ENCODE results near the gene PTPRD.

The PTPRD gene

DNA sequence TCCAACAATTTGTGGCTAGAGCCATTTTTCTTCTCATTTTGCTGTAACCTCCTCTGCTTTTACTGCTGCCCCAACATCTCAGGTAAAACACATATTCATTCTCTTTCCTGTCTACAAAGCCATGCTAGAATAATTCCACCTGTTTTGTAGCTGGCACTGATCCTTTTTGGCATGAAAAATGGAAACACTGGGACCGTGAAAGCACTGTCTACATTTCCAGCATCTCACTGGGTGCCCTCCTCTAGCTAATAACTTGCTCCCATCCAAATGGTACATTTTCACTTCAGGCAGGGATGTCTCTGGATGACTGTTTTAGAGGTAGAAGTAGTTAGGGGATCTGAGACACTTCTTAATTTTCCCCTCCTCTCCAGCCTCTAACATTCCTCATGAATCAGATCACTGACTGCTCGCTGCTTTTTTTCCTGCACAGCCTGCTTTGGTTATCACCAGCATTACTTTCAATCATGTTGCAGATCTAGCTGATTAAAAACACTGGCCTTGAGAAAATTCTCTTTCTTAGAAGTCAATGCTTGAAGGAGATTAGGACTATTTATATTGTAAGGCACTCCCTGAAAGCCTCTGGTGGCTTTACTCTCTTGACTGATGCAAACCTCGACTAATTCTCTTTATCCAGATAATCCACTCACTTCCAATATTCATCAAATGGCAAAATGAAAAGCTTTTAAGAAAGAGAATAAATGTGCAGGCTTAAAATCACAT is 1500.6 kb downstream of the PTPRD start:
- TF ChIP-seq, protein P1, sequence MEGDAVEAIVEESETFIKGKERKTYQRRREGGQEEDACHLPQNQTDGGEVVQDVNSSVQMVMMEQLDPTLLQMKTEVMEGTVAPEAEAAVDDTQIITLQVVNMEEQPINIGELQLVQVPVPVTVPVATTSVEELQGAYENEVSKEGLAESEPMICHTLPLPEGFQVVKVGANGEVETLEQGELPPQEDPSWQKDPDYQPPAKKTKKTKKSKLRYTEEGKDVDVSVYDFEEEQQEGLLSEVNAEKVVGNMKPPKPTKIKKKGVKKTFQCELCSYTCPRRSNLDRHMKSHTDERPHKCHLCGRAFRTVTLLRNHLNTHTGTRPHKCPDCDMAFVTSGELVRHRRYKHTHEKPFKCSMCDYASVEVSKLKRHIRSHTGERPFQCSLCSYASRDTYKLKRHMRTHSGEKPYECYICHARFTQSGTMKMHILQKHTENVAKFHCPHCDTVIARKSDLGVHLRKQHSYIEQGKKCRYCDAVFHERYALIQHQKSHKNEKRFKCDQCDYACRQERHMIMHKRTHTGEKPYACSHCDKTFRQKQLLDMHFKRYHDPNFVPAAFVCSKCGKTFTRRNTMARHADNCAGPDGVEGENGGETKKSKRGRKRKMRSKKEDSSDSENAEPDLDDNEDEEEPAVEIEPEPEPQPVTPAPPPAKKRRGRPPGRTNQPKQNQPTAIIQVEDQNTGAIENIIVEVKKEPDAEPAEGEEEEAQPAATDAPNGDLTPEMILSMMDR (conservative IDR thresholded peaks at IDR 0.05; ENCODE audit: low read length) = no peak
- no peak for TF ChIP-seq EZH2phosphoT487 (IDR thresholded peaks at IDR 0.05; ENCODE audit: borderline replicate concordance)
- no peaks in the 10 kb centered on the region for H3K4me1 ChIP-seq (ENCODE audit: insufficient read depth, low read length, poor library complexity, severe bottlenecking)
- H3F3A ChIP-seq (ENCODE audit: low read depth) = no peaks in the 10 kb centered on the region
- H3K79me2 ChIP-seq (ENCODE audit: insufficient read depth, low read length) = no peaks in the 10 kb centered on the region
- no peaks in the 10 kb centered on the region for H3K9me2 ChIP-seq (replicated peaks; ENCODE audit: low read depth, low read length)
- H3K36me3 ChIP-seq (ENCODE audit: insufficient read depth, low read length) = no peaks in the 10 kb centered on the region
- H3K4me3 ChIP-seq (ENCODE audit: low read length, poor library complexity, severe bottlenecking) = no peak overlapping the region
- no peak overlapping the region for H3K9ac ChIP-seq (ENCODE audit: low read depth, low read length, poor library complexity, severe bottlenecking)
- H3K9me3 ChIP-seq (ENCODE audit: insufficient read depth, low read depth, low read length) = no peaks in the 10 kb centered on the region
- H4K20me1 ChIP-seq (ENCODE audit: insufficient read depth, low read length, poor library complexity, severe bottlenecking) = no peaks in the 10 kb centered on the region
- H3K27me3 ChIP-seq (ENCODE audit: insufficient read depth, low read length, poor library complexity, severe bottlenecking) = no peaks in the 10 kb centered on the region
- H3K4me2 ChIP-seq (ENCODE audit: low read depth, low read length, poor library complexity, severe bottlenecking) = no peak overlapping the region
- no peak overlapping the region for H2AFZ ChIP-seq (ENCODE audit: low read length)

DNA sequence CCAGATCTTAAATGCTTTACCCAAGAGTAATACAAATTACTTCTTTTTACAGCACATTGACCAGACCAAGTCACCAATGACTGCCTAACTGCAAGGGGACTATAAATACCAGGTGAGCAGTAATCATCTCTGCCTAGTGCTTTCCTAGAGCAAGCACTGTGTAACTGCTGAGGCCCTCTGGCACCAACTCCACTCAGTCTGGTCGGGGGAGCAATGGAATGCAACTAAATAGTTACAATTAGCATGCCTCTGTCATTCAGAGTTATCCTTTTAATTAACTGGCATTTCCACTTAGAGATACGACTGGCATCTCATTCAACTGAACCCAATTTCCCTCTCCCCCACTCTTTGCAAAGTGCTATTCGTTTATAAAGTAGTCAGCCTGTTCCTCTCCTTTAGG is 1504.2 kb downstream of the PTPRD start:
- no peaks in the 10 kb centered on the region for H3K9me3 ChIP-seq (ENCODE audit: insufficient read depth, low read depth, low read length)
- no peak overlapping the region for H3K4me3 ChIP-seq (ENCODE audit: low read length, poor library complexity, severe bottlenecking)
- H3K4me2 ChIP-seq (ENCODE audit: low read depth, low read length, poor library complexity, severe bottlenecking) = no peak overlapping the region
- H3K9ac ChIP-seq (ENCODE audit: low read depth, low read length, poor library complexity, severe bottlenecking) = no peak overlapping the region
- TF ChIP-seq, protein P1 (conservative IDR thresholded peaks at IDR 0.05; ENCODE audit: low read length) = no peak
- TF ChIP-seq EZH2phosphoT487 (IDR thresholded peaks at IDR 0.05; ENCODE audit: borderline replicate concordance) = no peak
- no peaks in the 10 kb centered on the region for H3K4me1 ChIP-seq (ENCODE audit: insufficient read depth, low read length, poor library complexity, severe bottlenecking)
- no peaks in the 10 kb centered on the region for H3K36me3 ChIP-seq (ENCODE audit: insufficient read depth, low read length)
- H2AFZ ChIP-seq (ENCODE audit: low read length) = no peak overlapping the region
- H3K27me3 ChIP-seq (ENCODE audit: insufficient read depth, low read length, poor library complexity, severe bottlenecking) = no peaks in the 10 kb centered on the region
- no peaks in the 10 kb centered on the region for H3K79me2 ChIP-seq (ENCODE audit: insufficient read depth, low read length)
- H3F3A ChIP-seq (ENCODE audit: low read depth) = no peaks in the 10 kb centered on the region
- H4K20me1 ChIP-seq (ENCODE audit: insufficient read depth, low read length, poor library complexity, severe bottlenecking) = no peaks in the 10 kb centered on the region
- H3K9me2 ChIP-seq (replicated peaks; ENCODE audit: low read depth, low read length) = no peaks in the 10 kb centered on the region

DNA sequence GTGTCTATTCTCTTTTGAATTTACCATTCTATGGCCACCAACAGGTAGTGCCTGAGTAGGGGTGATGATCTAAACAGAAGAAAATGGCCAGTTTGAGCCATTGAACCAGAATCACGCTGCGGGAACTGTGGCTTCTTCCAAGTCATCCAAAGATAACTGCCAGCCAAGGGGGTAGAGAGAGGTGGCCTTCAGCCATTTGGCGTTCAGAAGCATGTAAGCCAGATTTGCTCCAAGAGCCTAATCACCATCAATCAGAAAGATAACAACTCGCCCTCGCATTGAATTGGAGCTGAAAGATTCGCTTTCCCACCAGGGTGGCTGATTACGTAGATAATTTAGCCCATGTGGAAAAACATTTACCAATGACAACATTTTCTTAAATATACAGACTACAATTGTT is 1510.5 kb downstream of the PTPRD start:
- no peak overlapping the region for H2AFZ ChIP-seq (ENCODE audit: low read length)
- TF ChIP-seq, protein P1 (conservative IDR thresholded peaks at IDR 0.05; ENCODE audit: low read length) = no peak
- no peaks in the 10 kb centered on the region for H4K20me1 ChIP-seq (ENCODE audit: insufficient read depth, low read length, poor library complexity, severe bottlenecking)
- H3K4me1 ChIP-seq (ENCODE audit: insufficient read depth, low read length, poor library complexity, severe bottlenecking) = no peaks in the 10 kb centered on the region
- H3K9me2 ChIP-seq (replicated peaks; ENCODE audit: low read depth, low read length) = no peaks in the 10 kb centered on the region
- H3K36me3 ChIP-seq (ENCODE audit: insufficient read depth, low read length) = no peaks in the 10 kb centered on the region
- H3K79me2 ChIP-seq (ENCODE audit: insufficient read depth, low read length) = no peaks in the 10 kb centered on the region
- no peak overlapping the region for H3K9ac ChIP-seq (ENCODE audit: low read depth, low read length, poor library complexity, severe bottlenecking)
- H3K4me3 ChIP-seq (ENCODE audit: low read length, poor library complexity, severe bottlenecking) = no peak overlapping the region
- H3K27me3 ChIP-seq (ENCODE audit: insufficient read depth, low read length, poor library complexity, severe bottlenecking) = no peaks in the 10 kb centered on the region
- no peak overlapping the region for H3K4me2 ChIP-seq (ENCODE audit: low read depth, low read length, poor library complexity, severe bottlenecking)
- H3K9me3 ChIP-seq (ENCODE audit: insufficient read depth, low read depth, low read length) = no peaks in the 10 kb centered on the region
- H3F3A ChIP-seq (ENCODE audit: low read depth) = no peaks in the 10 kb centered on the region

All from Loucy (cell line).